Measurements from ENCODE around the gene AANAT.
"Not testable (repeated sequence)": the region's sequence is repeated elsewhere in the genome, so short reads cannot be mapped to it uniquely, and the experiment has no call there.

Gene AANAT

GRCh38 chr17:76506408-76507345 lies 39.3 kb downstream of the AANAT start:
- DNase-seq (ENCODE audit: low read depth in 2 of 2), result peak; percentile 77 to 88

DNA sequence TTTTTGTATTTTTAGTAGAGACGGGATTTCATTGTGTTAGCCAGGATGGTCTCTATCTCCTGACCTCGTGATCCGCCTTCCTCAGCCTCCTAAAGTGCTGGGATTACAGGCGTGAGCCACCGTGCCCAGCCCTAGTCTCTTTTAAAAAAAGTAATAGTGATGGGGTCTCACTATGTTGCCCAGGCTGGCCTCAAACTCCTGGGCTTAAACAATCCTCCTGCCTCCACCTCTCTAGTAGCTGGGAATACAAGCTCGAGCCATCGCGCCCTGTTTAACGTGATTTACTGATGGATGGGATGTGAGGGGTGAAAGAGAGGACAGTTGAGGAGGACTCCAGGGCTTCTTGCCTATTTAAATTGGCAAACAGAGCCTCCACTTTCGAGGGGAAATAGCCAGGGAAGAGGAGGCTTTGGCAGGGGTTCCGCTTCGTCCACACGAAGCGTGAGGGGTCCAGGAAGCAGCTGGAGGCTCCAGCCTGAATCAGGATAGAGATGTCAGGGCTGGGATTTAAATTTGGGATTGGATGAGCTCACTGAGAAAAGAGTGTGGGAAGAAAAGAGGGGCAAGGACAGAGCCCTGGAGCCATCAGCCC lies 41.2 kb downstream of the AANAT start:
- DNase-seq (ENCODE audit: low read depth in 2 of 2), result not testable (repeated sequence)

GRCh38 chr17:76510831-76511244 lies 43.4 kb downstream of the AANAT start:
- no peak for DNase-seq (ENCODE audit: low read depth in 2 of 2)

- DNase-seq (ENCODE audit: low read depth in 2 of 2), result no peak
Observed at GRCh38 chr17:76511668-76512365, 44.4 kb downstream of the AANAT start.

DNA sequence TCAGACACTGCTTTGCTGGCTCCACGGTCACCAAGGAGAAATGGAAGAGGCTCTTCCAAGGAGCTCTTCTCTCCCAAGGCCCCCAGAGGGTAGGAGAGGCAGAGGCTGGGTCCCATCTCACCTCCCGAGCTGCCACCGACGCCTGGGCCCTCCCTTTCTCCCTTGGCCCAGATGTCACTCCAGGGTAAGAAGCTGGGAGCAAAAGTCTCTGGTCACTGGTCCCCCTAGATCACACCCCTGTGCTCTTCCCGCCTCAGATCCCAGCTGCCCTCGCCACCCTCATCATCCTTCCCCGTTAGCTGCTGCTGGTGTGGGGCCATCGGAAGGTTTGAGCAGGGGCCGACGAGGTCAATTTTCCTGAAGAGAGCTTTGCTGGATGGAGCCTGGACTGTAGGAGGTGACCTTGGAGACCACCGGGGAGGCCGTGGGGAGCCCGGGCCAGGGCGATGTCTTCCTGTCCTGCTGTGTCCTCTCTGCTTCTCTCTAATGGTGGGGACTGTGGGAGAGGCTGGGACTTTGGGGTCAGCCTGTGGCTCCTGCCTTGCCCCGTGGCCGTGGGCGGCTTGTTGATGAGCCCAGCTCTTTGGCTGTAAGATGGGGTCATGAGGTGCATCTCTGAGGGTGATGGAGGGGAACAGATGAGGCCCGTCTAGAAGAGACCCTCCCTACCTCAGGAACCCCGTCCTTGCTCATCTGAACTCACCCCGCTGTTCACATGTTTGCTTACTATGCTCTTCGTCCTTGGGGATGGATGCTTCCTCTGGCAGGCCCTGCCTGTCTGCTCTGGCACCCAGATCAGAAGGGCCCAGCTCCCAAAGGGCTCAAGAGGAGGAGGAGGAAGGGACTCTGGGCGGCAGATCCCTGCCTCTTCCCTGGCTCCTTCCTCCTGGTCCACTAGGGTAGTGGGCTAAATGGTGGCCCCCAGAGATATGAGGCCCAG lies 45.2 kb downstream of the AANAT start:
- no peak for DNase-seq (ENCODE audit: low read depth in 2 of 2)

DNA sequence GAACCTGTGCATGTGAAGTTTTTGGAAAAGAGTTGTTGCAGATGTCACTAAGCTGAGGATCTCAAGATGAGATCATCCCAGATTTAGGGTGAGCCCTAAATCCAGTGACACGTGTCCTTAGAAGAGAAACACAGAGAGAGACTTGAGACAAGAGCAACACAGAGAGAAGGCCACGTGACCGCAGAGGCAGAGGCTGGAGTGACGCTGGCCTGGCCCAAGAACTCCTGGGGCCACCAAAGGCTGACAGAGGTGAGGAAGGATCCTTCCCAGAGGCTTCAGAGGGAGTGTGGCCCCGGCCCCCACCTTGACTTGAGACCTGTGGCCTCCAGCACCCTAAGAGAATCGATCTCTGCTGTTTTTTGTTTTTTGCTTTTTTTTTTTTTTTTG lies 45.9 kb downstream of the AANAT start:
- DNase-seq (ENCODE audit: low read depth in 2 of 2), result no peak

DNA sequence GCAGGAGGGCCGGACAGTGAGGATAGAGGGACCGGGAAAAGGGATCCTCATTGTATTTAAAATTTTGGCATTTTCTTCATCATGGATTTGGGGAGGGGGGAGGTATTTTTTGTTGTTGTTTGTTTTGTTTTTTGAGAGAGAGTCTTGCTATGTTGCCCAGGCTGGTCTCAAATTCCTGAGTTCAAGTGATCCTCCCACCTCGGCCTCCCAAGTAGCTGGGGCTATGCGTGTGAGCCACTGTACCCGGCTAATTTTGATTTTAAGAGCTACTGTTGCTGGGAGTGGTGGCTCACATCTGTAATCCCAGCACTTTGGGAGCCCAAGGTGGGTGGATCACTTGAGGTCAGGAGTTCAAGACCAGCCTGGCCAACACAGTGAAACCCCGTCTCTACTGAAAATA lies 47.0 kb downstream of the AANAT start:
- DNase-seq (ENCODE audit: low read depth in 2 of 2), result not testable (repeated sequence)

DNA sequence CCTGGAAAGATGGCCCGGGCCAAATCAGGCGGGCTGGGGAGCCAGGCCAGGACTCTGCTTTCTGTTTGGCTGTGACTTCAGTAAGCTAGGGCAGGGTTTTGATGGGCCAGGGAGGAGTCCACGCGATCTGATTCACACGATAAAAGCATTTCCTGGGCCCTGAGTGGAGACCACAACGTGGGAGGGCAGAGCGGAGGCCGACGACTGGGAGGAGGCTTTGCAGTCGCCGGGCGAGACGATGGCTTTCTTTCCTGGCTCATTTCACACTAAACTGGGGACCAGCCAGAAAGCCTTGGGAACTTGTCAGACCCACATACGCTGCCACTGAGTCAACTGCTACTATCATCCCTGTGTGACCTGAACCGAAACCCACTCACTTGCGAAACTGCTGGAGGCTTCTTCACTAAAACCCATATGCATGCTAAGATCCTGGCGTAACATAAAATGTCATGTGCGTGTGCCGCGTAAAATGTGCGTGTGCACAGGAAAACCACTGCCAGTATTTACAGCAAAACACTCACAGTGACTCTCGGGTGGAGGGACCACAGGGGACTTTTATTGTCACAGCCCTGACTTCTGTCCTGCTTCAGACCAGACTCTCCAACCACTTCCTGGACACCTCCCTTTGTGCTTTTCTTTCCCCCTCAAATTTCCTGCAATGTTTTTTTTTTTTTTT lies 48.0 kb downstream of the AANAT start:
- peak; percentile 53 to 85 for DNase-seq (ENCODE audit: low read depth in 2 of 2)

GRCh38 chr17:76517638-76518038 lies 50.2 kb downstream of the AANAT start:
- DNase-seq (ENCODE audit: low read depth in 2 of 2), result no peak

DNA sequence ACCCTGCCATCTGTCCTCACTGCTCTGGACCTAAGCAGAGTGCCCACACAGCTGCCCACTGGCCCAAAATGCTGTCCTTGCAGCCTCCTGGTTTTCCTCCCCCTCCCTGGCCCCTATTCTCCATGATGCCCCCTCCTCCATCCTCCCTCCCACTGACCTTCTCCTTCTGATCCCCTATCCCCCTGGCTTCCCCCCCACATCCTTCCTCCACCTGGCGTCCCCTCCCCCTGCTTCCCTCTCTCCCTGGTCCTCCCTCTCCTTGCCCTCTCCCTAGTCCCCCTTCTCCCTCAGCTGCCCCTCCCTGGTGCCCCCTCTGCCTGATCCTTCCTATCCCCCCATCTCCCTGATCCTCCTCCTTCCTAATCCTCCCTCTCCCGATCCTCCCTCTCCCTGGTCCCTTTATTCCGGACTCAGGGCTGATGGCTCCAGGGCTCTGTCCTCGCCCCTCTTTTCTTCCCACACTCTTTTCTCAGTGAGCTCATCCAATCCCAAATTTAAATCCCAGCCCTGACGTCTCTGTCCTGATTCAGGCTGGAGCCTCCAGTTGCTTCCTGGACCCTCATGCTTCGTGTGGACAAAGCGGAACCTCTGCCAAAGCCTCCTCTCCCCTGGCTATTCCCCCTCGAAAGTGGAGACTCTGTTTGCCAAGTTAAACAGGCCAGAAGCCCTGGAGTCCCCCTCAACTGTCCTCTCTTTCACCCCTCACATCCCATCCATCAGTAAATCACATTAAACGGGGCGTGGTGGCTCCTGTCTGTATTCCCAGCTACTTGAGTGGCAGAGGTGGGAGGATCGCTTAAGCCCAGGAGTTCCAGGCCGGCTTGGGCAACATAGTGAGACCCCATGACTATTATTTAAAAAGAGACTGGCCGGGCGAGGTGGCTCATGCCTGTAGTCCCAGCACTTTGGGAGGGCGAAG lies 51.9 kb downstream of the AANAT start:
- DNase-seq (ENCODE audit: low read depth in 2 of 2), result no peak
